ENCODE measurements around the gene ZNF84. TPM values are rescaled to one million over a fixed set of nuclear protein-coding genes. Genes with fewer than 3 reads are reported as not detected.

ZNF84 gene
- 16.2 and 17.8 TPM in 2 replicates for total RNA-seq

GRCh38 chr12:133037207-133038005, at the start of gene ZNF84:
ZNF84 (plus strand) TSS chr12:133037509; CDS start chr12:133041468, 3,959 bp downstream.

GRCh38 chr12:133080368-133081158, 43.3 kb downstream of the ZNF84 start, which contains the start of gene ZNF140:
ZNF140 (plus strand) TSS chr12:133080923; CDS start chr12:133081321, 398 bp downstream.

Small RNA genes within 50 kb of the gene (small RNA-seq; reads per million reads assigned to genes)
- gene RNU4ATAC12P, result not detected

Other genes starting within 250 kb of the ZNF84 start
- gene GOLGA3, start 208.6 kb upstream of the ZNF84 start, total RNA-seq, result 67.2 and 110 TPM in 2 replicates
- gene CHFR, start 149.9 kb upstream of the ZNF84 start, total RNA-seq, result 37.5 and 38.5 TPM in 2 replicates
- 11.0 and 11.1 TPM in 2 replicates for gene ZNF605, start 81.2 kb upstream of the ZNF84 start, total RNA-seq
- gene ZNF26, start 51.1 kb upstream of the ZNF84 start, total RNA-seq, result 16.8 and 22.8 TPM in 2 replicates
- 11.0 and 16.4 TPM in 2 replicates for gene ZNF140, start 43.4 kb downstream of the ZNF84 start, total RNA-seq
- 1.1 and 1.4 TPM in 2 replicates for gene ZNF891, start 92.8 kb downstream of the ZNF84 start, total RNA-seq
- 2.9 and 3.5 TPM in 2 replicates for gene ZNF10, start 93.1 kb downstream of the ZNF84 start, total RNA-seq
- gene ZNF268, start 144.0 kb downstream of the ZNF84 start, total RNA-seq, result 19.1 and 20.9 TPM in 2 replicates
- not detected in 2 replicates for gene ANHX, start 198.4 kb downstream of the ZNF84 start, total RNA-seq